WTC11 (cell line): Measurements from ENCODE around the gene GABRA4. TPM values are rescaled to one million over a fixed set of nuclear protein-coding genes. Genes with fewer than 3 reads are reported as not detected.
A peak's percentile ranks its signal among the peaks of the same experiment; 100 is the strongest.

Experiments used
- ATAC-seq: fragments of 200-7000 bp; cut with Tn5 transposase; 2 replicates; pipeline ENCODE4 v1.10.0; 2021; ENCODE audit warnings: mild to moderate bottlenecking, moderate library complexity
- CTCF ChIA-PET: fragments of 300-600 bp; sonication (Branson Sonifier 250); formaldehyde crosslinking; loops from one replicate; lab custom pipeline; 2021; ENCODE audit warnings: antibody characterized with exemption; lab: Charles Lee
- POLR2A ChIA-PET: fragments of 350-600 bp; sonication (Branson Sonifier 250); formaldehyde crosslinking; loops from one replicate; lab custom pipeline; 2021; ENCODE audit warnings: antibody characterized with exemption; lab: Charles Lee
- DNase-seq: peaks from one replicate; pipeline ENCODE4 v3.0.0; 2021; ENCODE audit warnings: low spot score
- H3K27ac Mint-ChIP-seq: 2 replicates; pipeline ENCODE4 v1.8.0; 2021; ENCODE audit warnings: mixed read lengths
- H3K27me3 Mint-ChIP-seq: 2 replicates; pipeline ENCODE4 v1.8.0; 2021; ENCODE audit warnings: low read depth, mild to moderate bottlenecking, moderate library complexity, mixed read lengths
- H3K36me3 Mint-ChIP-seq: 2 replicates; pipeline ENCODE4 v1.8.0; 2021; ENCODE audit warnings: mixed read lengths
- H3K4me1 Mint-ChIP-seq: 2 replicates; pipeline ENCODE4 v1.8.0; 2022; ENCODE audit warnings: mixed read lengths
- H3K4me3 Mint-ChIP-seq: 2 replicates; pipeline ENCODE4 v1.8.0; 2021; ENCODE audit warnings: mild to moderate bottlenecking, moderate library complexity, mixed read lengths
- H3K9me3 Mint-ChIP-seq: 2 replicates; pipeline ENCODE4 v1.8.0; 2021; ENCODE audit warnings: mixed read lengths
- E2F5 ChIP-seq: sonication (generic); formaldehyde crosslinking; IDR thresholded peaks from 2 replicates; pipeline ENCODE4 v1.8.1; 2022; ENCODE audit warnings: mild to moderate bottlenecking, moderate library complexity, missing genetic modification reagents
- ELF4 ChIP-seq: sonication (generic); formaldehyde crosslinking; IDR thresholded peaks from 2 replicates; pipeline ENCODE4 v1.8.1; 2022; ENCODE audit warnings: low read depth, mild to moderate bottlenecking, moderate library complexity, missing genetic modification reagents
- ERG ChIP-seq: fragments of 250-450 bp; sonication (Bioruptor Pico); IDR thresholded peaks from 2 replicates; pipeline ENCODE4 v1.8.0; 2021; ENCODE audit warnings: mild to moderate bottlenecking
- ESRRA ChIP-seq: sonication (generic); formaldehyde crosslinking; IDR thresholded peaks from 2 replicates; pipeline ENCODE4 v1.8.1; 2022; ENCODE audit warnings: mild to moderate bottlenecking, missing genetic modification reagents, borderline replicate concordance
- GABPB1 ChIP-seq: sonication (generic); formaldehyde crosslinking; IDR thresholded peaks from 2 replicates; pipeline ENCODE4 v1.8.1; 2023; ENCODE audit warnings: mild to moderate bottlenecking, missing genetic modification reagents
- GTF2I ChIP-seq: fragments of 250-450 bp; sonication (Bioruptor Pico); conservative IDR thresholded peaks from 2 replicates; pipeline ENCODE4 v1.4.0; 2021; ENCODE audit warnings: mild to moderate bottlenecking
- IRF2 ChIP-seq: sonication (generic); formaldehyde crosslinking; IDR thresholded peaks from 2 replicates; pipeline ENCODE4 v1.8.0; 2022; ENCODE audit warnings: low read depth, missing genetic modification reagents, borderline replicate concordance
- MYBL2 ChIP-seq: sonication (generic); formaldehyde crosslinking; IDR thresholded peaks from 2 replicates; pipeline ENCODE4 v1.8.1; 2023; ENCODE audit warnings: mild to moderate bottlenecking, moderate library complexity, missing genetic modification reagents
- NR1H2 ChIP-seq: sonication (generic); formaldehyde crosslinking; IDR thresholded peaks from 2 replicates; pipeline ENCODE4 v1.9.0; 2021; ENCODE audit warnings: mild to moderate bottlenecking, moderate library complexity, missing genetic modification reagents
- PRDM15 ChIP-seq: sonication (generic); formaldehyde crosslinking; IDR thresholded peaks from 2 replicates; pipeline ENCODE4 v1.8.0; 2022; ENCODE audit warnings: missing genetic modification reagents
- PRRX2 ChIP-seq: fragments of 250-450 bp; sonication (Bioruptor Pico); IDR thresholded peaks from 2 replicates; pipeline ENCODE4 v1.8.0; 2021; ENCODE audit warnings: mild to moderate bottlenecking
- TEAD1 ChIP-seq: sonication (generic); formaldehyde crosslinking; IDR thresholded peaks from 2 replicates; pipeline ENCODE4 v1.8.0; 2022; ENCODE audit warnings: mild to moderate bottlenecking, missing genetic modification reagents
- TP53 ChIP-seq: sonication (generic); formaldehyde crosslinking; IDR thresholded peaks from 2 replicates; pipeline ENCODE4 v1.8.1; 2023; ENCODE audit warnings: mild to moderate bottlenecking, missing genetic modification reagents
- ZBTB21 ChIP-seq: sonication (generic); formaldehyde crosslinking; IDR thresholded peaks from 2 replicates; pipeline ENCODE4 v1.8.1; 2023; ENCODE audit warnings: mild to moderate bottlenecking, missing genetic modification reagents, borderline replicate concordance
- ZNF281 ChIP-seq: sonication (generic); formaldehyde crosslinking; IDR thresholded peaks from 2 replicates; pipeline ENCODE4 v1.8.0; 2023; ENCODE audit warnings: mild to moderate bottlenecking, missing genetic modification reagents
- total RNA-seq: library from RNA; stranded (reverse); gene quantifications from 3 replicates; pipeline ENCODE4 v1.2.3, GENCODE V29; 2021
- TF ChIP-seq, protein P1 (sequence below): sonication (generic); formaldehyde crosslinking; IDR thresholded peaks from 2 replicates; pipeline ENCODE4 v1.8.0; 2023; ENCODE audit warnings: missing genetic modification reagents
- TF ChIP-seq, protein P2 (sequence below): sonication (generic); formaldehyde crosslinking; IDR thresholded peaks from 2 replicates; pipeline ENCODE4 v1.8.1; 2022; ENCODE audit warnings: mild to moderate bottlenecking, missing genetic modification reagents, moderate library complexity, borderline replicate concordance

The GABRA4 gene
- total RNA-seq, 1 experiment from 2014 or later = 0.20 TPM

GRCh38 chr4:47032405-47033106 lies 39.2 kb upstream of the GABRA4 start (continued):
- TF ChIP-seq, protein P1, sequence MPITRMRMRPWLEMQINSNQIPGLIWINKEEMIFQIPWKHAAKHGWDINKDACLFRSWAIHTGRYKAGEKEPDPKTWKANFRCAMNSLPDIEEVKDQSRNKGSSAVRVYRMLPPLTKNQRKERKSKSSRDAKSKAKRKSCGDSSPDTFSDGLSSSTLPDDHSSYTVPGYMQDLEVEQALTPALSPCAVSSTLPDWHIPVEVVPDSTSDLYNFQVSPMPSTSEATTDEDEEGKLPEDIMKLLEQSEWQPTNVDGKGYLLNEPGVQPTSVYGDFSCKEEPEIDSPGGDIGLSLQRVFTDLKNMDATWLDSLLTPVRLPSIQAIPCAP (CRISPR knock-in tag) = no peak
- no peak for TF ChIP-seq PRDM15
- TF ChIP-seq GABPB1 (CRISPR knock-in tag) = no peak
- TF ChIP-seq ZNF281 (CRISPR knock-in tag) = no peak
- TF ChIP-seq TP53 (CRISPR knock-in tag) = peak; percentile 32; the same call in 1 of the 2 replicates
- no peak for TF ChIP-seq ESRRA
- TF ChIP-seq IRF2 (CRISPR knock-in tag) = no peak
- no peak for TF ChIP-seq PRRX2 (CRISPR knock-in tag)

DNA sequence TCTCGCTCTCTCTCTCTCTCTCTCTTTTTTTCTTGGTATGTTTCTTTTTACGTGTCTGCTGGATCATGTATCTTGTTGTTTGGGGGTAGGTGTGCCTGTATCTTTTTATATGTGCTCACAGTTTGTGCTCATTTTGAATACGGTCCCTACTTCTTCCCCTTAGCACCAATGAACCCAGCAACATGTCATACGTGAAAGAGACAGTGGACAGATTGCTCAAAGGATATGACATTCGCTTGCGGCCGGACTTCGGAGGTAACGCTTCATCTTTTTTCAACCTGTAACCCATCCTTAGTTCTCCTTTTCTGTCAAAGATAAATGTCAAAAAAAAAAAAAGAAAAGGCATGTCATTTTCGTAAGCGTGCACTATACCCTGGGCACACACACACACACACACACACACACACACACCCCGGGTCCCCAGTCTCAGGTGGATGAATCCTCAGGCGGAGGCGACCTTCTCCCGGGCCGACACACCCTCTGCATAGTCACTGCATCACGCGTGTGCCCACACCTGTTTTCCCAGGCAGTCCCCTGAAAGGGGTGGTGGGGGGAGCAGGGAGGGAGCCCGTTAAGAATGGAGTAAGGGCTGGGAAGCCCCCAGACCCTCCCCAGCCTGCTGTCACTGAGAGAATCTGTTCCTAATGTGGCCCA lies 38.5 kb upstream of the GABRA4 start:
- Mint-ChIP-seq H3K4me1 (peaks cover 18% of the 10 kb centered on the region), H3K27ac (no peak overlapping the region), H3K27me3 (peaks cover 26% of the 10 kb centered on the region), H3K9me3 (no peaks in the 10 kb centered on the region), H3K36me3 (no peaks in the 10 kb centered on the region), H3K4me3 (peak overlapping the region; percentile 89)
- ATAC-seq (no peak), DNase-seq (no peak)
- TF ChIP-seq ELF4 (no peak), ERG (CRISPR knock-in tag) (no peak), E2F5 (CRISPR knock-in tag) (no peak), MYBL2 (CRISPR knock-in tag) (no peak), ZBTB21 (CRISPR knock-in tag) (no peak), TEAD1 (CRISPR knock-in tag) (no peak), NR1H2 (no peak), GTF2I (no peak)
- TF ChIP-seq, protein P2, sequence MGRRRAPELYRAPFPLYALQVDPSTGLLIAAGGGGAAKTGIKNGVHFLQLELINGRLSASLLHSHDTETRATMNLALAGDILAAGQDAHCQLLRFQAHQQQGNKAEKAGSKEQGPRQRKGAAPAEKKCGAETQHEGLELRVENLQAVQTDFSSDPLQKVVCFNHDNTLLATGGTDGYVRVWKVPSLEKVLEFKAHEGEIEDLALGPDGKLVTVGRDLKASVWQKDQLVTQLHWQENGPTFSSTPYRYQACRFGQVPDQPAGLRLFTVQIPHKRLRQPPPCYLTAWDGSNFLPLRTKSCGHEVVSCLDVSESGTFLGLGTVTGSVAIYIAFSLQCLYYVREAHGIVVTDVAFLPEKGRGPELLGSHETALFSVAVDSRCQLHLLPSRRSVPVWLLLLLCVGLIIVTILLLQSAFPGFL (CRISPR knock-in tag) = no peak
- POLR2A ChIA-PET = interaction anchor here (1.0 kb wide), 1 partner anchor 100 kb away, joined by 3 read pairs; no protein-coding TSS in a partner anchor
- CTCF ChIA-PET = interaction anchor here (0.7 to 1.5 kb wide), 6 partner anchors 9 to 100 kb away, joined by 3 to 12 read pairs (median 4); partner anchors contain the start of gene GABRA4
